ENCODE results near the gene CACNA1E. TPM values are rescaled to one million over a fixed set of nuclear protein-coding genes. Genes with fewer than 3 reads are reported as not detected.

CACNA1E gene
- total RNA-seq, 1 experiment from 2014 or later = 0.45 TPM

DNA sequence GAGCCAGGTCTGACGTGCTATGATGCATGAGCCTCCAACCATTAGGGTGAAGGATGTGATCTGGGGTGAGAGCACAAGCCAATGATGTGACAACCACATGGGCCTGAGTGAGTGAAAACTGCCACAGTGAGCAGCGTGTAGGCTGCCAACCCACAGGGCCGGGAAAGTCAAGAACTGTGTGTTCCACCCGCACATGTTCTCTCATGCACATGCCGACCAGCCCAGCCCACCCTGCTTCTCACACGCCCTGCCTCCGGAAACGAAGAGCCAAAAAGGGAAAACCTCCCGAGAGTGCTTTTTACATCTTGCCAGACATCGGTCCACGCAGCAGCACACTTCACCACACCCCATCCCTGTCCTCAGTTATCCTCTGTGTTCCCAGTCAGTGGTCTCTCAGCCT, 197.0 kb downstream of the CACNA1E start:
- H3K27me3 ChIP-seq (replicated peaks; ENCODE audit: control insufficient read depth, insufficient read depth, low read length) = peaks cover 1% of the 10 kb centered on the region; the same call in 1 of the 2 replicates
- Mint-ChIP-seq H3K27me3 (ENCODE audit: insufficient read depth, unreplicated experiment) (peaks cover 27% of the 10 kb centered on the region), H3K4me1 (ENCODE audit: low read depth, unreplicated experiment) (no peaks in the 10 kb centered on the region), H3K27ac (ENCODE audit: unreplicated experiment) (no peak overlapping the region), H3K9me3 (ENCODE audit: unreplicated experiment) (no peaks in the 10 kb centered on the region), H3K4me3 (ENCODE audit: unreplicated experiment) (no peak overlapping the region), H3K36me3 (ENCODE audit: insufficient read depth, unreplicated experiment) (no peaks in the 10 kb centered on the region)
- no peaks in the 10 kb centered on the region for H3K4me1 ChIP-seq
- BruUV-seq (replicated peaks) = no TSS peak
- CTCF ChIA-PET = no interaction called here
- DNase-seq = no peak
- H3K36me3 ChIP-seq (ENCODE audit: control insufficient read depth, insufficient read depth, low read length) = no peaks in the 10 kb centered on the region
- H3K9me3 ChIP-seq = no peaks in the 10 kb centered on the region
- H3K4me3 ChIP-seq (ENCODE audit: low read depth, low read length) = no peak overlapping the region
- intact Hi-C loops (cut with micrococcal nuclease; ENCODE audit: unreplicated experiment) = no loop called here
- POLR2A ChIA-PET = no interaction called here
- TF ChIP-seq, protein P1, sequence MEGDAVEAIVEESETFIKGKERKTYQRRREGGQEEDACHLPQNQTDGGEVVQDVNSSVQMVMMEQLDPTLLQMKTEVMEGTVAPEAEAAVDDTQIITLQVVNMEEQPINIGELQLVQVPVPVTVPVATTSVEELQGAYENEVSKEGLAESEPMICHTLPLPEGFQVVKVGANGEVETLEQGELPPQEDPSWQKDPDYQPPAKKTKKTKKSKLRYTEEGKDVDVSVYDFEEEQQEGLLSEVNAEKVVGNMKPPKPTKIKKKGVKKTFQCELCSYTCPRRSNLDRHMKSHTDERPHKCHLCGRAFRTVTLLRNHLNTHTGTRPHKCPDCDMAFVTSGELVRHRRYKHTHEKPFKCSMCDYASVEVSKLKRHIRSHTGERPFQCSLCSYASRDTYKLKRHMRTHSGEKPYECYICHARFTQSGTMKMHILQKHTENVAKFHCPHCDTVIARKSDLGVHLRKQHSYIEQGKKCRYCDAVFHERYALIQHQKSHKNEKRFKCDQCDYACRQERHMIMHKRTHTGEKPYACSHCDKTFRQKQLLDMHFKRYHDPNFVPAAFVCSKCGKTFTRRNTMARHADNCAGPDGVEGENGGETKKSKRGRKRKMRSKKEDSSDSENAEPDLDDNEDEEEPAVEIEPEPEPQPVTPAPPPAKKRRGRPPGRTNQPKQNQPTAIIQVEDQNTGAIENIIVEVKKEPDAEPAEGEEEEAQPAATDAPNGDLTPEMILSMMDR (IDR thresholded peaks at IDR 0.05; ENCODE audit: insufficient read depth in 1 of 2, low read depth in 1 of 2, low read length in 1 of 2, severe bottlenecking in 1 of 2, unreplicated experiment in 1 of 2) = no peak

DNA sequence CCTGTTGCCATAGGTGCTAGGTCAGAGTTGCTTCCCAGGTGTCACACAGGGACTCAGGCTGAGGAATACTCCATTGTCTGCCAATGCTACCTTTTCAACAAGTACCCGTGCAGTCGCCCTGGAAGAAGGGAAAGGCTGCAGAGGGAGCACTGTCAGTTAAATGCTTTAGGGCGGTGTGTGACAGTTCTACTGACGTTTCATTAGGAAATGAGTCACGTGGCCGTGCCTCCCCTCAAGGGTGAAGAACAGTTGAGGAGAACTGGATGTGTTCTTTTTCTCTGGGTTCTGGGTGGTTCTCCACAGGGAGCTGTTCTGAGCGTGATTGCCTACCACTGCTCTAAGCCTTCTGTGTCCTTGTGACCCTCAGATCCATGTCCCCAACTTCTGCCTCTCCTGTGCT, 197.6 kb downstream of the CACNA1E start:
- H3K27me3 ChIP-seq (replicated peaks; ENCODE audit: control insufficient read depth, insufficient read depth, low read length) = peaks cover 1% of the 10 kb centered on the region; the same call in 1 of the 2 replicates
- Mint-ChIP-seq H3K4me1 (ENCODE audit: low read depth, unreplicated experiment) (no peaks in the 10 kb centered on the region), H3K27ac (ENCODE audit: unreplicated experiment) (no peak overlapping the region), H3K4me3 (ENCODE audit: unreplicated experiment) (no peak overlapping the region), H3K9me3 (ENCODE audit: unreplicated experiment) (no peaks in the 10 kb centered on the region), H3K27me3 (ENCODE audit: insufficient read depth, unreplicated experiment) (peaks cover 27% of the 10 kb centered on the region), H3K36me3 (ENCODE audit: insufficient read depth, unreplicated experiment) (no peaks in the 10 kb centered on the region)
- no peaks in the 10 kb centered on the region for H3K4me1 ChIP-seq
- ChIA-PET CTCF (no interaction called here), POLR2A (no interaction called here)
- DNase-seq = no peak
- TF ChIP-seq, protein P1 (IDR thresholded peaks at IDR 0.05; ENCODE audit: insufficient read depth in 1 of 2, low read depth in 1 of 2, low read length in 1 of 2, severe bottlenecking in 1 of 2, unreplicated experiment in 1 of 2) = no peak
- no peak overlapping the region for H3K4me3 ChIP-seq (ENCODE audit: low read depth, low read length)
- intact Hi-C loops (cut with micrococcal nuclease; ENCODE audit: unreplicated experiment) = no loop called here
- no TSS peak for BruUV-seq (replicated peaks)
- H3K36me3 ChIP-seq (ENCODE audit: control insufficient read depth, insufficient read depth, low read length) = no peaks in the 10 kb centered on the region
- H3K9me3 ChIP-seq = no peaks in the 10 kb centered on the region

DNA sequence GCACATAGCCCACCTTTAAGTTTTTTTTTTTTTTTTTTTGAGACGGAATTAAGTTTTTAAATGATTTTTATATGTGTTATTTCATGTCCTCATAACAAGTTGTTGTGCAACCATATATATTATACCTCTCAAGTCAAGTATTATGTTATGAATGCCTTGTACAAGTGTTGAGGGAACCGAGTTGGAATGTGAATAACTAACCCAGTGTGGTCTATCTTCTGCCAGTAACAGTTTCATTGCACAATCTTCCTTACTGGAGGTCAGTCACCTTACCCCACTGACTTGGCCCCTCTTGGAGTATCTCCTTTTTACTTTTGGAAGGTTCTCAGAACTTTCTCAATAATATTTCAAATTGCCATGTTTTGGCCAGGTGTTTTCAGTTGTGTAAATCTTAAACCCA, 201.9 kb downstream of the CACNA1E start:
- Histone ChIP-seq H3K4me3 (ENCODE audit: low read depth, low read length) (no peak overlapping the region), H3K4me1 (no peaks in the 10 kb centered on the region), H3K9me3 (no peaks in the 10 kb centered on the region), H3K36me3 (ENCODE audit: control insufficient read depth, insufficient read depth, low read length) (no peaks in the 10 kb centered on the region), H3K27me3 (replicated peaks; ENCODE audit: control insufficient read depth, insufficient read depth, low read length) (no peaks in the 10 kb centered on the region)
- ChIA-PET CTCF (no interaction called here), POLR2A (no interaction called here)
- H3K27me3 Mint-ChIP-seq (ENCODE audit: insufficient read depth, unreplicated experiment) = peaks cover 19% of the 10 kb centered on the region
- H3K27ac Mint-ChIP-seq (ENCODE audit: unreplicated experiment) = no peak overlapping the region
- no TSS peak for BruUV-seq (replicated peaks)
- no peak for DNase-seq
- H3K36me3 Mint-ChIP-seq (ENCODE audit: insufficient read depth, unreplicated experiment) = no peaks in the 10 kb centered on the region
- TF ChIP-seq, protein P1 (IDR thresholded peaks at IDR 0.05; ENCODE audit: insufficient read depth in 1 of 2, low read depth in 1 of 2, low read length in 1 of 2, severe bottlenecking in 1 of 2, unreplicated experiment in 1 of 2) = no peak
- H3K9me3 Mint-ChIP-seq (ENCODE audit: unreplicated experiment) = no peaks in the 10 kb centered on the region
- no peaks in the 10 kb centered on the region for H3K4me1 Mint-ChIP-seq (ENCODE audit: low read depth, unreplicated experiment)
- intact Hi-C loops (cut with micrococcal nuclease; ENCODE audit: unreplicated experiment) = no loop called here
- H3K4me3 Mint-ChIP-seq (ENCODE audit: unreplicated experiment) = no peak overlapping the region
